GM21390 (cell line): ENCODE data around the gene CALN1.
"Not testable (repeated sequence)": the region's sequence is repeated elsewhere in the genome, so short reads cannot be mapped to it uniquely, and the experiment has no call there.

ENCODE experiments used
- ATAC-seq: cut with Tn5 transposase; IDR thresholded peaks from one replicate; pipeline ENCODE4 v1.9.1; 2021; ENCODE audit not compliant: unreplicated experiment

Gene CALN1

GRCh38 chr7:72412121-72412618 is at the start of gene CALN1:
Gene CALN1 (minus strand): TSS chr7:72412338.
- not testable (repeated sequence) for ATAC-seq

- ATAC-seq, result no peak
Measured at GRCh38 chr7:72453471-72453870, 41.3 kb upstream of the CALN1 start.

- no peak for ATAC-seq
Measured at GRCh38 chr7:72447465-72448204, 35.5 kb upstream of the CALN1 start.

GRCh38 chr7:72446591-72447462 is 34.7 kb upstream of the CALN1 start:
- ATAC-seq, result no peak

GRCh38 chr7:72446131-72446530 is 34.0 kb upstream of the CALN1 start:
- no peak for ATAC-seq

GRCh38 chr7:72445580-72445979 is 33.4 kb upstream of the CALN1 start:
- ATAC-seq, result no peak

GRCh38 chr7:72445075-72445474 is 32.9 kb upstream of the CALN1 start:
- no peak for ATAC-seq

- ATAC-seq, result no peak
Measured at GRCh38 chr7:72444026-72444776, 32.1 kb upstream of the CALN1 start.

- ATAC-seq, result no peak
Measured at GRCh38 chr7:72441791-72442190, 29.7 kb upstream of the CALN1 start.

- no peak for ATAC-seq
Measured at GRCh38 chr7:72438491-72438890, 26.4 kb upstream of the CALN1 start.

- no peak for ATAC-seq
Measured at GRCh38 chr7:72437610-72438009, 25.5 kb upstream of the CALN1 start.

GRCh38 chr7:72437061-72437585 is 25.0 kb upstream of the CALN1 start:
- no peak for ATAC-seq

GRCh38 chr7:72435925-72436480 is 23.9 kb upstream of the CALN1 start:
- ATAC-seq, result no peak

GRCh38 chr7:72435366-72435765 is 23.2 kb upstream of the CALN1 start:
- no peak for ATAC-seq

- no peak for ATAC-seq
Measured at GRCh38 chr7:72430531-72430930, 18.4 kb upstream of the CALN1 start.

- ATAC-seq, result no peak
Measured at GRCh38 chr7:72429316-72429715, 17.2 kb upstream of the CALN1 start.

GRCh38 chr7:72416846-72417245 is 4.7 kb upstream of the CALN1 start:
- ATAC-seq, result no peak

GRCh38 chr7:72415586-72415985 is 3.4 kb upstream of the CALN1 start:
- ATAC-seq, result no peak

GRCh38 chr7:72413886-72414285 is 1.7 kb upstream of the CALN1 start:
- no peak for ATAC-seq

- ATAC-seq, result no peak
Measured at GRCh38 chr7:72413290-72413689, 1.2 kb upstream of the CALN1 start.

- no peak for ATAC-seq
Measured at GRCh38 chr7:72411419-72411818, 719 bp downstream of the CALN1 start.
